Stimulated activated CD8-positive, alpha-beta memory T cell treated with anti-CD3 and anti-CD28 coated beads, Interleukin-2, amount 100 ng/mL, for 48 hours (primary cell): ENCODE measurements around the gene FHOD3.

Source experiments
- DNase-seq, 2 donors: peaks; one replicate each; pipeline ENCODE4 v3.0.0-alpha.2; 2020; ENCODE audit warnings: low read depth in 2 of 2

Gene FHOD3

GRCh38 chr18:36409779-36410178 is 112.3 kb downstream of the FHOD3 start:
- DNase-seq: no peak

- DNase-seq: no peak
Observed at GRCh38 chr18:36410346-36410745, 112.8 kb downstream of the FHOD3 start.

GRCh38 chr18:36411745-36412168 is 114.2 kb downstream of the FHOD3 start:
- no peak for DNase-seq

GRCh38 chr18:36412778-36413177 is 115.3 kb downstream of the FHOD3 start:
- no peak for DNase-seq

GRCh38 chr18:36415171-36415570 is 117.7 kb downstream of the FHOD3 start:
- DNase-seq: no peak

- no peak for DNase-seq
Observed at GRCh38 chr18:36415625-36416024, 118.1 kb downstream of the FHOD3 start.

- no peak for DNase-seq
Observed at GRCh38 chr18:36419188-36419899, 121.8 kb downstream of the FHOD3 start.

- DNase-seq: no peak
Observed at GRCh38 chr18:36419900-36420531, 122.5 kb downstream of the FHOD3 start.

- no peak for DNase-seq
Observed at GRCh38 chr18:36420826-36421225, 123.3 kb downstream of the FHOD3 start.

GRCh38 chr18:36424741-36425142 is 127.2 kb downstream of the FHOD3 start:
- DNase-seq: no peak

- no peak for DNase-seq
Observed at GRCh38 chr18:36427369-36427768, 129.9 kb downstream of the FHOD3 start.

GRCh38 chr18:36427831-36428230 is 130.3 kb downstream of the FHOD3 start:
- DNase-seq: no peak

GRCh38 chr18:36428431-36429029 is 131.0 kb downstream of the FHOD3 start:
- DNase-seq: no peak

GRCh38 chr18:36432880-36433555 is 135.5 kb downstream of the FHOD3 start:
- no peak for DNase-seq

GRCh38 chr18:36436387-36436786 is 138.9 kb downstream of the FHOD3 start:
- DNase-seq: no peak

GRCh38 chr18:36440614-36441013 is 143.1 kb downstream of the FHOD3 start:
- DNase-seq: no peak

- DNase-seq: no peak
Observed at GRCh38 chr18:36441426-36442240, 144.1 kb downstream of the FHOD3 start.

- DNase-seq: no peak
Observed at GRCh38 chr18:36442717-36443116, 145.2 kb downstream of the FHOD3 start.

- DNase-seq: no peak
Observed at GRCh38 chr18:36446059-36446458, 148.5 kb downstream of the FHOD3 start.

- no peak for DNase-seq
Observed at GRCh38 chr18:36448384-36449290, 151.1 kb downstream of the FHOD3 start.

GRCh38 chr18:36449451-36449850 is 151.9 kb downstream of the FHOD3 start:
- DNase-seq: no peak
